ENCODE data around the gene SLC2A4RG.

Gene SLC2A4RG

GRCh38 chr20:63768591-63769515, 29.3 kb downstream of the SLC2A4RG start:
- H3K27ac ChIP-seq: no peak overlapping the region
- no peak for TF ChIP-seq CTCF (conservative IDR thresholded peaks at IDR 0.05)

DNA sequence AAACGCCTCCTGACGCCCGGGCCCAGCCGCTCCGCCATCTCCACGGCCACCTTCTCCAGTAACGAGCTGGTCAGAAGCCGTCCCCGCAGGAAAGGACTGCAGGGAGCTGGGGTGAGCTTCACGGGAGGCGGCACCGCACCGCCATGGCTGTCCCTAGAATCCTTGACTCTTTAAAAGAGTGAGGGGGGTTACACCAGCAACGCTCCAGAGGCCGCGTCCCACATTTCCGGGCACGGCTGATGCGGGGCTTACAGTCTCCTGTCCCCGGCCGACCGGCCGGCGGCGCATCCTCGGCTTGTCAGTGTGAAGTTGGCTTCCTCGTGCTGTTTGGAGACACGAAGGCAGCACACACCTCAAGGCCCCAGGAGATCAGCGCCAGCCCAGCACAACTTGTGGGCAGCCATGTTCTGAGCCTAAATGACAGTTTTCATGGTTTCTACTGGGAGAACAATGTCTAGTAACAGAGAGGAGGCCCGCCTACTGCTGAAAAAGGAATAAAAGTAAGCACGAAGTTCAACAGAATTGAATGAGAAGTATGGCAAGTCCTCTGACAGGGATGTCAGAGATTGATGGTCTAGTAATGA, 30.4 kb downstream of the SLC2A4RG start:
- H3K27ac ChIP-seq: no peak overlapping the region
- no peak for TF ChIP-seq CTCF (conservative IDR thresholded peaks at IDR 0.05)

DNA sequence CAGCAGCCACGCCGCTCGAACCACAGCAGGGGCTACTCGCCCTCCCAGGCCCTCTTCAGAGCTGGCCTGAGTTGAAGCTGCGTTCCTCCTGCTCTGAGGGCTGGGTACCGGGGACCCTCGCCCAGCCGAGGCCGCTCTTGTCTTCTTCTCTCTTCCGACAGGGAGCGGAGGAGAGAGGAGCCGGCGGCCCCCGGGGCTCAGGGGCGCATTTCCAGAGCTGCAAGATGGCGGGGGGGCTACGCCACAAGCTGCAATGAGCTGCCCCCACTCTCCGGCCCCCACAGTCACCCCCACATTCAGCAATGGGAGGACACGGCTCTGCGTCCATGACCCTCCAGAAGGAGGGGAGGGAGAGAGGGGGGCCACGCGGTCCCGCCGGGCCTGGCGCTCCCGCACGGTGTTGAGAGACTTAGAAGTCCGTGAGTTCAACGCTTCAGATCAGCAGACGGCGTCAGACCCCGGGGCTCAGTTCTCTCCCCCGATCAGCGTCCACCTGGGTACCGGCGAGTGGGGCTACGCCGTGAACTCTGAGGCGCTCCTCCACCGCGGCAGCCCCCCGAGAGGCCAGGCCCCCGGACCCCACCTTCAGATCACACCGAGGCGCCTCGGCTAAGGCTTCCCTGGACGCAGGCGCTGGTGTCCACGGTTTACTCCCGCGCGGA, 31.6 kb downstream of the SLC2A4RG start:
- H3K27ac ChIP-seq: no peak overlapping the region
- no peak for TF ChIP-seq CTCF (conservative IDR thresholded peaks at IDR 0.05)

DNA sequence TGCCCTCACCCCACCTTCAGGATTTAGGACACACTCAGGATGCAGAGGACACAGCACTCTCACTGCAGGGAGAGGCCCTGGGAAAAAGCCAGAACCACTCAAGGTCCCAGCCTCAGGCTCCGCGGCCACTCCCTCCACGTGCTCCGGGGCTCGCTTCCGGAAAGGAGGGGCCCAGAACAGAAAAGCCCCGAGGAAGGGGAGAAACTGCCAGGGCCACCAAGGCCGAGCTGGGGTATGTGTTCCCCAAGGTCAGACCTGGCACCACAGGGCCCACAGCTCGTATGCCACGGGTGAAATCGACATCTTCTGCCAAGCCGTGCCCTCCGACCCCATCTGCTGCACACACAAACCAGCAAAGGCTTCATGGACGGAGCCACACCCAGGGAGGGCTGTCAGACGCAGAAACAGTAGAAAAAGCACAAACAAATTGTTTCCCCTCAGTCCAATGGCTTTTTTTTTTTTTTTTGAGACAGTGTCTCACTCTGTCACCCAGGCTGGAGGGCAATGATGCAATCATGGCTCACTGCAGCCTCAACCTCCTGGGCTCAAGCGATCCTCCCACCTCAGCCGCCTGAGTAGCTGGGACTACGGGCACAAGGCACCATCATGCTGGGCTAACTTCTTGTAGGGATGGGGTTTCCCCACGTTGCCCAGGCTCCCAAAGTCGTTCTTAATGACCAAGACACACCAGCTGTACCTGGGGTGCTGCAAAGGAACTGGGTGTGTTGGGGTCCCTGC, 33.4 kb downstream of the SLC2A4RG start:
- H3K27ac ChIP-seq: no peak overlapping the region
- no peak for TF ChIP-seq CTCF (conservative IDR thresholded peaks at IDR 0.05)

- TF ChIP-seq CTCF (conservative IDR thresholded peaks at IDR 0.05): no peak
- H3K27ac ChIP-seq: no peak overlapping the region
These were observed 34.1 kb downstream of the SLC2A4RG start for GRCh38 chr20:63773571-63774241.

GRCh38 chr20:63774306-63774705, 34.7 kb downstream of the SLC2A4RG start:
- TF ChIP-seq CTCF (conservative IDR thresholded peaks at IDR 0.05): no peak
- no peak overlapping the region for H3K27ac ChIP-seq

Data from VCaP (cell line).